GM12878 (cell line): ENCODE measurements around the gene SPRR3. TPM values are rescaled to one million over a fixed set of nuclear protein-coding genes. Genes with fewer than 3 reads are reported as not detected.

Source experiments
- ATAC-seq: fragments of 200-7000 bp; cut with Tn5 transposase; 3 replicates; pipeline ENCODE4 v1.9.1; 2020; ENCODE audit warnings: mild to moderate bottlenecking, moderate library complexity
- BruUV-seq: library from RNA; stranded (reverse); fragments of 400-500 nt; replicated peaks from 2 replicates; lab custom pipeline; 2021; lab: Mats Ljungman, UMichigan
- CTCF ChIA-PET: fragments of 300-600 bp; sonication (Branson Sonifier 250); formaldehyde crosslinking; extraction: SDS; loops from one replicate; lab custom pipeline; 2021; ENCODE audit warnings: inconsistent platforms; lab: Yijun Ruan, JAX
- POLR2A ChIA-PET: fragments of 350-600 bp; formaldehyde crosslinking; extraction: SDS; loops from one replicate; lab custom pipeline; 2021; ENCODE audit warnings: inconsistent platforms; lab: Charles Lee
- RAD21 ChIA-PET: fragments of 300-600 bp; sonication (Branson Sonifier 250); formaldehyde crosslinking; loops from one replicate; lab custom pipeline; 2023; ENCODE audit warnings: antibody characterized with exemption; ENCODE audit not compliant: unreplicated experiment; lab: Charles Lee
- SMC1A ChIA-PET: fragments of 300-600 bp; sonication (Branson Sonifier 250); formaldehyde crosslinking; loops from one replicate; lab custom pipeline; 2023; ENCODE audit not compliant: unreplicated experiment, uncharacterized antibody; lab: Charles Lee
- DNase-seq: peaks from one replicate; pipeline ENCODE4 v3.0.0-alpha.2; 2011; ENCODE audit warnings: low read depth, low spot score
- FAIRE-seq: peaks from 3 replicates; lab custom pipeline; 2011; peaks lifted over from hg19 to GRCh38; lab: Jason Lieb, UNC
- H2AFZ ChIP-seq: 2 replicates; pipeline ENCODE4 v1.6.0; 2011; ENCODE audit warnings: low read depth, low read length, control low read depth; ENCODE audit not compliant: control insufficient read depth
- H3K27ac ChIP-seq: 2 replicates; pipeline ENCODE4 v1.5.1; 2011; ENCODE audit warnings: control low read depth; ENCODE audit not compliant: control insufficient read depth, insufficient read depth
- H3K27me3 ChIP-seq, 2 experiments: replicated peaks in 1 of 2; 2 replicates each; pipeline versions ENCODE4 v1.6.0 to v1.6.1; 2011; ENCODE audit warnings: low read length in 1 of 2; ENCODE audit not compliant: control insufficient read depth in 2 of 2, insufficient read depth in 2 of 2
- H3K36me3 ChIP-seq, 2 experiments: 2 replicates each; pipeline ENCODE4 v1.5.1; 2011; ENCODE audit warnings: low read length in 1 of 2; ENCODE audit not compliant: control insufficient read depth in 2 of 2, insufficient read depth in 2 of 2
- H3K4me1 ChIP-seq: 2 replicates; pipeline ENCODE4 v1.6.1; 2011; ENCODE audit warnings: mild to moderate bottlenecking, low read length, moderate library complexity, mixed read lengths; ENCODE audit not compliant: control insufficient read depth, insufficient read depth
- H3K4me2 ChIP-seq: 2 replicates; pipeline ENCODE4 v1.6.0; 2011; ENCODE audit warnings: control low read depth; ENCODE audit not compliant: control insufficient read depth, insufficient read depth
- H3K4me3 ChIP-seq: fragments of 200-600 bp; sonication (generic); 2 replicates; pipeline ENCODE4 v1.5.1; 2016
- H3K79me2 ChIP-seq: 2 replicates; pipeline ENCODE4 v1.6.0; 2011; ENCODE audit warnings: low read length; ENCODE audit not compliant: control insufficient read depth, insufficient read depth
- H3K9ac ChIP-seq: 2 replicates; pipeline ENCODE4 v1.8.0; 2011; ENCODE audit warnings: low read length, control low read depth, mixed read lengths; ENCODE audit not compliant: control insufficient read depth, insufficient read depth
- H3K9me3 ChIP-seq: replicated peaks from 3 replicates; pipeline ENCODE4 v1.5.1; 2011; ENCODE audit warnings: mild to moderate bottlenecking, low read length; ENCODE audit not compliant: control insufficient read depth, insufficient read depth
- H4K20me1 ChIP-seq: 2 replicates; pipeline ENCODE4 v1.6.0; 2011; ENCODE audit not compliant: control insufficient read depth, insufficient read depth
- CBX3 ChIP-seq: fragments of 200-600 bp; sonication (generic); IDR thresholded peaks from 2 replicates; pipeline ENCODE4 v1.6.1; 2016; ENCODE audit warnings: low read depth, borderline replicate concordance
- EED ChIP-seq: sonication (generic); IDR thresholded peaks from 2 replicates; pipeline ENCODE4 v1.6.1; 2016; ENCODE audit warnings: antibody characterized with exemption, low read depth
- HCFC1 ChIP-seq: fragments of 150-350 bp; IDR thresholded peaks from 2 replicates; pipeline ENCODE4 v1.6.1; 2014; ENCODE audit warnings: low read length
- MEF2A ChIP-seq: IDR thresholded peaks from 2 replicates; pipeline ENCODE4 v1.6.1; 2011; ENCODE audit warnings: low read depth, mild to moderate bottlenecking, low read length, moderate library complexity; ENCODE audit not compliant: insufficient read depth
- MXI1 ChIP-seq: fragments of 150-350 bp; IDR thresholded peaks from 2 replicates; pipeline ENCODE4 v1.6.1; 2011; ENCODE audit warnings: low read depth, mild to moderate bottlenecking, inconsistent platforms, low read length, improper control_type of control experiment
- NFXL1 ChIP-seq: fragments of 450-650 bp; IDR thresholded peaks from 2 replicates; pipeline ENCODE4 v1.6.1; 2017; ENCODE audit warnings: antibody characterized with exemption, mild to moderate bottlenecking, borderline replicate concordance
- NFYB ChIP-seq: IDR thresholded peaks from 2 replicates; pipeline ENCODE4 v1.6.1; 2011; ENCODE audit warnings: low read depth, mild to moderate bottlenecking, low read length, improper control_type of control experiment, moderate library complexity; ENCODE audit not compliant: insufficient read depth
- POLR2AphosphoS2 ChIP-seq: IDR thresholded peaks from 2 replicates; pipeline ENCODE4 v1.6.1; 2011; ENCODE audit warnings: low read depth, mild to moderate bottlenecking, low read length, improper control_type of control experiment, moderate library complexity
- POLR2AphosphoS5 ChIP-seq: IDR thresholded peaks from 2 replicates; pipeline ENCODE4 v1.6.1; 2011; ENCODE audit warnings: mild to moderate bottlenecking, low read length, inconsistent platforms
- POU2F2 ChIP-seq: IDR thresholded peaks from 3 replicates; pipeline ENCODE4 v1.6.1; 2011; ENCODE audit warnings: low read depth, mild to moderate bottlenecking, low read length, borderline replicate concordance
- RAD21 ChIP-seq: IDR thresholded peaks from 2 replicates; pipeline ENCODE4 v1.6.1; 2011; ENCODE audit warnings: mild to moderate bottlenecking, low read depth, low read length, moderate library complexity; ENCODE audit not compliant: insufficient read depth
- STAT1 ChIP-seq: fragments of 450-650 bp; conservative IDR thresholded peaks from 2 replicates; pipeline ENCODE4 v1.6.1; 2014; ENCODE audit warnings: antibody characterized with exemption, mild to moderate bottlenecking
- WRNIP1 ChIP-seq: IDR thresholded peaks from 2 replicates; pipeline ENCODE4 v1.6.1; 2011; ENCODE audit warnings: low read depth, low read length, improper control_type of control experiment, borderline replicate concordance
- WGBS: methylation state at CpG from one replicate; pipeline ENCODE4 v1.1.6; 2016; ENCODE audit warnings: low lambda C conversion rate; ENCODE audit not compliant: insufficient replicate concordance, insufficient coverage; ENCODE audit errors: missing lambda C conversion rate; 5-methylcytosine and 5-hydroxymethylcytosine counted together
- in situ Hi-C: fragments of 300-500 bp; cut with MboI; formaldehyde crosslinking; loops from 9 replicates; pipeline ENCODE4 v1.14.3; 2018; ENCODE audit warnings: mixed read lengths
- intact Hi-C: fragments of 100-400 bp; cut with micrococcal nuclease; formaldehyde crosslinking; loops from one replicate; pipeline ENCODE4 v1.14.2; 2022; ENCODE audit not compliant: unreplicated experiment
- polyA plus RNA-seq, 11 experiments: library from polyadenylated mRNA; depleted of rRNA in 4 of 11; unstranded in 6 of 11; stranded (reverse) in 5 of 11; fragments of >200 nt; fragmentation: Nextera tagmentation in 4 of 11; fragmentation: Illumina TruSeq in 1 of 11; extraction: Ambion mirVana in 4 of 11; extraction: Trizol in 1 of 11; gene quantifications; 1 replicate in 1 of 11; 2 replicates in 10 of 11; pipeline versions ENCODE4 v1.2.1 to v1.2.3, GENCODE V29; 2011 to 2016; ENCODE audit warnings: inconsistent platforms in 2 of 11, missing spikeins in 2 of 11, low read depth in 1 of 11
- total RNA-seq, 4 experiments: library from RNA; depleted of rRNA in 3 of 4; stranded (reverse); fragments of >200 nt in 3 of 4; fragmentation: Illumina TruSeq in 1 of 4; extraction: Trizol in 1 of 4; gene quantifications; 2 replicates each; pipeline versions ENCODE4 v1.2.1 to v1.2.3, GENCODE V29; 2013 to 2021
- TF ChIP-seq, protein P1 (sequence below): IDR thresholded peaks from 2 replicates; pipeline ENCODE4 v1.6.1; 2012; ENCODE audit warnings: low read depth, low read length, improper control_type of control experiment
- TF ChIP-seq, protein P2 (sequence below): fragments of 450-650 bp; formaldehyde crosslinking; IDR thresholded peaks from 2 replicates; pipeline ENCODE4 v1.4.0; 2022; ENCODE audit warnings: mild to moderate bottlenecking, moderate library complexity
- TF ChIP-seq, protein P3 (sequence below): fragments of 450-650 bp; IDR thresholded peaks from 2 replicates; pipeline ENCODE4 v1.6.1; 2016; ENCODE audit warnings: mild to moderate bottlenecking
- TF ChIP-seq, protein P4 (sequence below): IDR thresholded peaks from 2 replicates; pipeline ENCODE4 v1.6.1; 2011; ENCODE audit warnings: borderline replicate concordance, low read depth, mild to moderate bottlenecking, moderate library complexity, low read length; ENCODE audit not compliant: insufficient read depth, poor library complexity, severe bottlenecking
- TF ChIP-seq, protein P5 (sequence below): fragments of 150-350 bp; IDR thresholded peaks from 2 replicates; pipeline ENCODE4 v1.6.1; 2014; ENCODE audit warnings: mild to moderate bottlenecking, low read depth, low read length

The SPRR3 gene
- total and polyA plus RNA-seq, 10 of the 15 experiments (the other 5 are each of a cell fraction or from before 2014, with no cell fraction given) = not detected

DNA sequence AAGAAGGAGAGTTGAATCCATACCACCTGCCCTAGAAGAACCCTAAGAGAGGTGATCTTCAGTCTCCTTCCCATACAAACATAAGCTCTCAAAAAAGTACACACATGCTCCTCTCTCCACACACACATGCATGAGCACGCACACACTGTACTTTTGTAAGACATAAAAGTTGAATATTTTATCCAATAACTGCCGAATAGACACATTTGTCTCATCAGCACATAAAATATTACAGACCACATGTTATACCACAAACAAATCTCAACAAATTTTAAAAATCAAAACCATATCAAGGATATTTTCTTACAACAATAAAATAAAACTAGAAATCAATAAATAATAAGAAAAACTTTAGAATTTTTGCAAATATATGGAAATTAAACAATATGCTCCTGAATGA is 15.0 kb upstream of the SPRR3 start:
- no peak for FAIRE-seq
- ChIA-PET SMC1A (no interaction called here), POLR2A (no interaction called here), CTCF (no interaction called here), RAD21 (no interaction called here)
- Histone ChIP-seq H3K9me3 (no peaks in the 10 kb centered on the region), H3K27ac (no peak overlapping the region), H3K79me2 (no peaks in the 10 kb centered on the region), H3K4me2 (no peak overlapping the region), H3K27me3 (no peaks in the 10 kb centered on the region), H4K20me1 (no peaks in the 10 kb centered on the region; the same call in 1 of the 2 replicates), H3K9ac (no peak overlapping the region), H3K36me3 (no peaks in the 10 kb centered on the region), H3K4me3 (no peak overlapping the region), H3K4me1 (no peaks in the 10 kb centered on the region), H2AFZ (no peak overlapping the region)
- 25% methylated on average over 2 of the region's 2 CpGs for WGBS
- intact Hi-C loops (no loop called here), in situ Hi-C loops (no loop called here)
- ATAC-seq = no peak
- DNase-seq = no peak
- BruUV-seq = no TSS peak
- TF ChIP-seq POU2F2 = no peak
- no peak for TF ChIP-seq MXI1
- no peak for TF ChIP-seq WRNIP1
- no peak for TF ChIP-seq POLR2AphosphoS5
- TF ChIP-seq MEF2A = no peak
- TF ChIP-seq EED = no peak
- no peak for TF ChIP-seq CBX3
- no peak for TF ChIP-seq RAD21
- TF ChIP-seq, protein P1, sequence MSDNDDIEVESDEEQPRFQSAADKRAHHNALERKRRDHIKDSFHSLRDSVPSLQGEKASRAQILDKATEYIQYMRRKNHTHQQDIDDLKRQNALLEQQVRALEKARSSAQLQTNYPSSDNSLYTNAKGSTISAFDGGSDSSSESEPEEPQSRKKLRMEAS = no peak
- TF ChIP-seq, protein P2, sequence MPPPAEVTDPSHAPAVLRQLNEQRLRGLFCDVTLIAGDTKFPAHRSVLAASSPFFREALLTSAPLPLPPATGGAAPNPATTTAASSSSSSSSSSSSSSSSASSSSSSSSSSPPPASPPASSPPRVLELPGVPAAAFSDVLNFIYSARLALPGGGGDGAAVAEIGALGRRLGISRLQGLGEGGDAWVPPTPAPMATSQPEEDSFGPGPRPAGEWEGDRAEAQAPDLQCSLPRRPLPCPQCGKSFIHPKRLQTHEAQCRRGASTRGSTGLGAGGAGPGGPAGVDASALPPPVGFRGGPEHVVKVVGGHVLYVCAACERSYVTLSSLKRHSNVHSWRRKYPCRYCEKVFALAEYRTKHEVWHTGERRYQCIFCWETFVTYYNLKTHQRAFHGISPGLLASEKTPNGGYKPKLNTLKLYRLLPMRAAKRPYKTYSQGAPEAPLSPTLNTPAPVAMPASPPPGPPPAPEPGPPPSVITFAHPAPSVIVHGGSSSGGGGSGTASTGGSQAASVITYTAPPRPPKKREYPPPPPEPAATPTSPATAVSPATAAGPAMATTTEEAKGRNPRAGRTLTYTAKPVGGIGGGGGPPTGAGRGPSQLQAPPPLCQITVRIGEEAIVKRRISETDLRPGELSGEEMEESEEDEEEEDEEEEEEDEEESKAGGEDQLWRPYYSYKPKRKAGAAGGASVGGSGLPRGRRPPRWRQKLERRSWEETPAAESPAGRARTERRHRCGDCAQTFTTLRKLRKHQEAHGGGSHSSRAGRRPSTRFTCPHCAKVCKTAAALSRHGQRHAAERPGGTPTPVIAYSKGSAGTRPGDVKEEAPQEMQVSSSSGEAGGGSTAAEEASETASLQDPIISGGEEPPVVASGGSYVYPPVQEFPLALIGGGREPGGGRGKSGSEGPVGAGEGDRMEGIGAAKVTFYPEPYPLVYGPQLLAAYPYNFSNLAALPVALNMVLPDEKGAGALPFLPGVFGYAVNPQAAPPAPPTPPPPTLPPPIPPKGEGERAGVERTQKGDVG (CRISPR knock-in tag) = no peak
- no peak for TF ChIP-seq NFXL1
- TF ChIP-seq, protein P3, sequence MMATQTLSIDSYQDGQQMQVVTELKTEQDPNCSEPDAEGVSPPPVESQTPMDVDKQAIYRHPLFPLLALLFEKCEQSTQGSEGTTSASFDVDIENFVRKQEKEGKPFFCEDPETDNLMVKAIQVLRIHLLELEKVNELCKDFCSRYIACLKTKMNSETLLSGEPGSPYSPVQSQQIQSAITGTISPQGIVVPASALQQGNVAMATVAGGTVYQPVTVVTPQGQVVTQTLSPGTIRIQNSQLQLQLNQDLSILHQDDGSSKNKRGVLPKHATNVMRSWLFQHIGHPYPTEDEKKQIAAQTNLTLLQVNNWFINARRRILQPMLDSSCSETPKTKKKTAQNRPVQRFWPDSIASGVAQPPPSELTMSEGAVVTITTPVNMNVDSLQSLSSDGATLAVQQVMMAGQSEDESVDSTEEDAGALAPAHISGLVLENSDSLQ = no peak
- TF ChIP-seq NFYB = no peak
- no peak for TF ChIP-seq POLR2AphosphoS2
- TF ChIP-seq HCFC1 = no peak
- TF ChIP-seq, protein P4, sequence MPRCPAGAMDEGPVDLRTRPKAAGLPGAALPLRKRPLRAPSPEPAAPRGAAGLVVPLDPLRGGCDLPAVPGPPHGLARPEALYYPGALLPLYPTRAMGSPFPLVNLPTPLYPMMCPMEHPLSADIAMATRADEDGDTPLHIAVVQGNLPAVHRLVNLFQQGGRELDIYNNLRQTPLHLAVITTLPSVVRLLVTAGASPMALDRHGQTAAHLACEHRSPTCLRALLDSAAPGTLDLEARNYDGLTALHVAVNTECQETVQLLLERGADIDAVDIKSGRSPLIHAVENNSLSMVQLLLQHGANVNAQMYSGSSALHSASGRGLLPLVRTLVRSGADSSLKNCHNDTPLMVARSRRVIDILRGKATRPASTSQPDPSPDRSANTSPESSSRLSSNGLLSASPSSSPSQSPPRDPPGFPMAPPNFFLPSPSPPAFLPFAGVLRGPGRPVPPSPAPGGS = no peak
- TF ChIP-seq, protein P5, sequence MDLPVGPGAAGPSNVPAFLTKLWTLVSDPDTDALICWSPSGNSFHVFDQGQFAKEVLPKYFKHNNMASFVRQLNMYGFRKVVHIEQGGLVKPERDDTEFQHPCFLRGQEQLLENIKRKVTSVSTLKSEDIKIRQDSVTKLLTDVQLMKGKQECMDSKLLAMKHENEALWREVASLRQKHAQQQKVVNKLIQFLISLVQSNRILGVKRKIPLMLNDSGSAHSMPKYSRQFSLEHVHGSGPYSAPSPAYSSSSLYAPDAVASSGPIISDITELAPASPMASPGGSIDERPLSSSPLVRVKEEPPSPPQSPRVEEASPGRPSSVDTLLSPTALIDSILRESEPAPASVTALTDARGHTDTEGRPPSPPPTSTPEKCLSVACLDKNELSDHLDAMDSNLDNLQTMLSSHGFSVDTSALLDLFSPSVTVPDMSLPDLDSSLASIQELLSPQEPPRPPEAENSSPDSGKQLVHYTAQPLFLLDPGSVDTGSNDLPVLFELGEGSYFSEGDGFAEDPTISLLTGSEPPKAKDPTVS = no peak
- no peak for TF ChIP-seq STAT1
